Endothelial cell of umbilical vein (primary cell): ENCODE measurements around the gene LRRC71. TPM values are rescaled to one million over a fixed set of nuclear protein-coding genes. Genes with fewer than 3 reads are reported as not detected.

Experiments
- BruUV-seq: library from RNA; stranded (reverse); fragments of 400-500 nt; replicated peaks from 2 replicates; lab custom pipeline; 2021; lab: Mats Ljungman, UMichigan
- CTCF ChIA-PET: fragments of 300-600, 350-600 bp; sonication (Branson Sonifier 250); formaldehyde crosslinking; loops from one replicate; lab custom pipeline; 2021; ENCODE audit warnings: antibody characterized with exemption, inconsistent platforms; lab: Charles Lee
- POLR2A ChIA-PET: fragments of 300-600, 350-600 bp; sonication (Branson Sonifier 250); formaldehyde crosslinking; loops from one replicate; lab custom pipeline; 2021; ENCODE audit warnings: antibody characterized with exemption, inconsistent platforms; lab: Charles Lee
- DNase-seq: peaks from one replicate; pipeline ENCODE4 v3.0.0-alpha.2; 2011; ENCODE audit warnings: low read depth, low spot score
- FAIRE-seq: peaks from 2 replicates; lab custom pipeline; 2011; peaks lifted over from hg19 to GRCh38; lab: Jason Lieb, UNC
- H2AFZ ChIP-seq: 2 replicates; pipeline ENCODE4 v1.6.0; 2012; ENCODE audit warnings: low read depth, low read length, control low read depth, inconsistent platforms
- H3K27ac ChIP-seq: 2 replicates; pipeline ENCODE4 v1.5.1; 2011; ENCODE audit warnings: low read depth, mild to moderate bottlenecking, control low read depth, low read length, moderate library complexity; ENCODE audit not compliant: insufficient read depth
- H3K27me3 ChIP-seq, 2 experiments: 2 replicates each; pipeline versions ENCODE4 v1.6.0 to v1.6.1; 2011; ENCODE audit warnings: low read length in 2 of 2, mixed read lengths in 1 of 2; ENCODE audit not compliant: control insufficient read depth in 2 of 2, insufficient read depth in 2 of 2
- H3K36me3 ChIP-seq, 2 experiments: 2 replicates in 1 of 2; 3 replicates in 1 of 2; pipeline ENCODE4 v1.5.1; 2011; ENCODE audit warnings: low read length in 2 of 2, mild to moderate bottlenecking in 1 of 2, moderate library complexity in 1 of 2; ENCODE audit not compliant: control insufficient read depth in 2 of 2, insufficient read depth in 2 of 2; ENCODE audit errors: extremely low read depth in 1 of 2
- H3K4me1 ChIP-seq: 3 replicates; pipeline ENCODE4 v1.5.1; 2011; ENCODE audit warnings: mild to moderate bottlenecking, low read length; ENCODE audit not compliant: control insufficient read depth, insufficient read depth; ENCODE audit errors: extremely low read depth
- H3K4me2 ChIP-seq: 2 replicates; pipeline ENCODE4 v1.6.1; 2011; ENCODE audit warnings: low read length, control low read depth, mixed read lengths; ENCODE audit not compliant: insufficient read depth
- H3K4me3 ChIP-seq, 3 experiments: fragments of 200-600 bp in 1 of 3; sonication (generic), shearing (Covaris generic) in 1 of 3; replicated peaks in 1 of 3; 2 replicates each; pipeline ENCODE4 v1.5.1; 2011 to 2016; ENCODE audit warnings: control low read depth in 3 of 3, low read length in 3 of 3, mild to moderate bottlenecking in 2 of 3, inconsistent platforms in 1 of 3, low read depth in 1 of 3, moderate library complexity in 1 of 3; ENCODE audit not compliant: insufficient read depth in 1 of 3
- H3K79me2 ChIP-seq: 2 replicates; pipeline ENCODE4 v1.6.0; 2012; ENCODE audit warnings: low read length, inconsistent platforms; ENCODE audit not compliant: control insufficient read depth, insufficient read depth
- H3K9ac ChIP-seq: replicated peaks from 2 replicates; pipeline ENCODE3; 2011; ENCODE audit warnings: low read length, control low read depth; ENCODE audit not compliant: insufficient read depth; ENCODE audit errors: extremely low read depth
- H3K9me1 ChIP-seq: replicated peaks from 3 replicates; pipeline ENCODE4 v1.6.0; 2011; ENCODE audit warnings: mild to moderate bottlenecking, low read length; ENCODE audit not compliant: control insufficient read depth, insufficient read depth; ENCODE audit errors: extremely low read depth
- H3K9me3 ChIP-seq: replicated peaks from 2 replicates; pipeline ENCODE4 v1.5.1; 2012; ENCODE audit warnings: low read length, inconsistent platforms; ENCODE audit not compliant: control insufficient read depth, insufficient read depth
- H4K20me1 ChIP-seq: replicated peaks from 2 replicates; pipeline ENCODE3; 2011; ENCODE audit warnings: mild to moderate bottlenecking, low read length; ENCODE audit not compliant: control insufficient read depth, insufficient read depth; ENCODE audit errors: extremely low read depth
- CTCF ChIP-seq, 2 donors: IDR thresholded peaks; 1 replicate in 1 of 2; 2 replicates in 1 of 2; pipeline ENCODE4 v1.5.1; 2011; ENCODE audit warnings: low read length in 2 of 2, mild to moderate bottlenecking in 2 of 2, moderate library complexity in 2 of 2, control low read depth in 1 of 2, inconsistent platforms in 1 of 2, low read depth in 1 of 2; ENCODE audit not compliant: insufficient read depth in 1 of 2; ENCODE audit errors: extremely low read depth in 1 of 2
- EZH2 ChIP-seq: IDR thresholded peaks from 2 replicates; pipeline ENCODE4 v1.6.1; 2012; ENCODE audit warnings: borderline replicate concordance, low read depth, mild to moderate bottlenecking, moderate library complexity, low read length, inconsistent platforms; ENCODE audit not compliant: severe bottlenecking
- FOS ChIP-seq: IDR thresholded peaks from 2 replicates; pipeline ENCODE4 v1.6.1; 2011; ENCODE audit warnings: mild to moderate bottlenecking, low read length, moderate library complexity, borderline replicate concordance; ENCODE audit not compliant: insufficient read depth
- GATA2 ChIP-seq: IDR thresholded peaks from 2 replicates; pipeline ENCODE4 v1.7.0; 2011; ENCODE audit warnings: low read depth, mild to moderate bottlenecking, moderate library complexity, mixed read lengths, low read length; ENCODE audit not compliant: insufficient read length, insufficient read depth
- JUN ChIP-seq: IDR thresholded peaks from 2 replicates; pipeline ENCODE4 v1.6.1; 2011; ENCODE audit warnings: borderline replicate concordance, low read depth; ENCODE audit not compliant: insufficient read length, insufficient read depth
- MYC ChIP-seq: IDR thresholded peaks from one replicate; pipeline ENCODE4 v1.6.1; 2011; ENCODE audit warnings: mild to moderate bottlenecking, low read depth, low read length
- POLR2A ChIP-seq: IDR thresholded peaks from 2 replicates; pipeline ENCODE4 v1.6.1; 2012; ENCODE audit warnings: low read depth, mild to moderate bottlenecking, control low read depth, low read length
- POLR2AphosphoS5 ChIP-seq: IDR thresholded peaks from 2 replicates; pipeline ENCODE4 v1.6.1; 2012; ENCODE audit warnings: low read depth, mild to moderate bottlenecking, control low read depth, low read length, moderate library complexity; ENCODE audit not compliant: insufficient read depth
- dilution Hi-C: fragments of 300-500 bp; cut with MboI; formaldehyde crosslinking; loops from one replicate; pipeline ENCODE4 v1.15.0; 2019; ENCODE audit warnings: low sequenced_read_pairs; ENCODE audit not compliant: extremely low pct_ligation_motif_present
- intact Hi-C: fragments of 100-400 bp; cut with micrococcal nuclease; formaldehyde crosslinking; loops from one replicate; pipeline ENCODE4 v1.10.0; 2022
- polyA plus RNA-seq, 4 experiments: library from polyadenylated mRNA; depleted of rRNA in 3 of 4; stranded (reverse) in 3 of 4; unstranded in 1 of 4; fragments of >200 nt; gene quantifications; 2 replicates each; pipeline versions ENCODE4 v1.2.1 to v1.2.3, GENCODE V29; 2011 to 2012; ENCODE audit warnings: missing spikeins in 1 of 4
- total RNA-seq: library from RNA; stranded (reverse); gene quantifications from 2 replicates; pipeline ENCODE4 v1.2.3, GENCODE V29; 2021
- TF ChIP-seq, protein P1 (sequence below): IDR thresholded peaks from 2 replicates; pipeline ENCODE4 v1.6.1; 2011; ENCODE audit not compliant: insufficient read depth, insufficient read length

LRRC71 gene
- total and polyA plus RNA-seq, 2 donors (not counting 3 experiments of a cell fraction or from before 2014, with no cell fraction given), result 0.35 to 0.66 TPM

DNA sequence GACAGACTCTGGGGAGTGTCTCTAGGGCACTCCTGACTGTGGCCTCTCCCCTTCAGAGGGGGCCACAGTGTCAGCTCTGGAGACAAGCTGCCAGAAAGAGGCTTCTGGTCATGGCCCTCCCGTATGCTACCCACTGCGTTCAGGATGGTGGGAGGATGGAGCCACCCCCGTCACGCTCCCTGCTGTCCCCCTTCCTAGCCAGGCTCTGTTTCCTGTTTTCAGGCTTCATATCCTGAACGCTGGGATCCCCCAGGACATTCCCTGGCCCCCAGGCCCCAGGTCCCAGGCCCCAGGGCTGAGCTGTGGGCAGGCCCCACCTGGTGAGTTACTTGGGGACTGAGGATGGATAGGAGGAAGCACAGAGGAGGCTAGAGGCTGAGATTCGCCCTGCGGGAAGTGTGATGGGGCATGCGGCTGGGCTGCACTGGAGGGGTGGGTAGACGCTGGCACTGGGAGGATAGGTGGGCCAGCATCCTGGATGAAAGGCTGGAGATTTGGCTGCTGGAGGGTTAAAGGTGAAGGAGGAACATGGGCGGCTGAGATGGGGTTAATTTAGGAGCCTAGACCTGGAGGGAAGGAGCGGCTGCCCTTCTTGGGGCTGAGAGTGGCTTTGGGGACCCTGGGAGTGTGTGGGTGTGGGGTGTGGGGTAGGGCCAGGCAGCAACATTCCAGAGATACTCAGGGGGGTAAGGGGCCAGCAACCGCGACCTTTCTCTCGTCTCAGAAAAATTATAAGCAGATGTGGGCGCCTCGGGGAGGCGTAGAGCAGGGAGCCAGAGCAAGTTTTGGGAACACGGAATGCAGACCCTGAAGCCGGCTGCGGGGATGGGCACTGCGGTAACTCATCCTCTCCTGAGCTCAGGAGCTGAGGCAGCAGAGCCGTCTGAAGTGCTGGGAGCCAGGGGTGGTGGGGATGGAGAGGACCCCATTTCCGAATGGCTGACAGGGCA is 18.2 kb upstream of the LRRC71 start:
- H3K27me3 ChIP-seq, result no peaks in the 10 kb centered on the region
- no peaks in the 10 kb centered on the region for H4K20me1 ChIP-seq
- intact Hi-C loops, result no loop called here
- H3K9ac ChIP-seq, result no peak overlapping the region
- no TSS peak for BruUV-seq
- no peaks in the 10 kb centered on the region for H3K9me3 ChIP-seq
- DNase-seq (peak; percentile 28), FAIRE-seq (peak; percentile 64)
- POLR2A ChIA-PET, result no interaction called here
- no peak overlapping the region for H2AFZ ChIP-seq
- no peak overlapping the region for H3K4me2 ChIP-seq
- no peak for TF ChIP-seq EZH2
- TF ChIP-seq POLR2AphosphoS5, result no peak
- no peak for TF ChIP-seq CTCF (IDR thresholded peaks at IDR 0.05; ENCODE audit: extremely low read depth in 1 of 2, insufficient read depth in 1 of 2, low read depth in 1 of 2, low read length in 2 of 2)
- no peak for TF ChIP-seq FOS
- TF ChIP-seq, protein P1, sequence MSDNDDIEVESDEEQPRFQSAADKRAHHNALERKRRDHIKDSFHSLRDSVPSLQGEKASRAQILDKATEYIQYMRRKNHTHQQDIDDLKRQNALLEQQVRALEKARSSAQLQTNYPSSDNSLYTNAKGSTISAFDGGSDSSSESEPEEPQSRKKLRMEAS, result no peak
- no peak for TF ChIP-seq JUN
- TF ChIP-seq MYC, result no peak
- no peak for TF ChIP-seq GATA2
- no peak for TF ChIP-seq POLR2A
- H3K4me1 ChIP-seq, result peaks cover 90% of the 10 kb centered on the region
- dilution Hi-C loops, result no loop called here
- H3K4me3 ChIP-seq, result no peak overlapping the region
- no peak overlapping the region for H3K27ac ChIP-seq
- H3K36me3 ChIP-seq, result peaks cover 11 to 19% of the 10 kb centered on the region in 2 experiments
- CTCF ChIA-PET, result interaction anchor here (1.2 to 2.0 kb wide), 8 partner anchors 9 to 213 kb away, joined by 3 to 8 read pairs (median 5); no protein-coding TSS in a partner anchor
- no peaks in the 10 kb centered on the region for H3K9me1 ChIP-seq
- peaks cover 87% of the 10 kb centered on the region for H3K79me2 ChIP-seq
